Measurements from ENCODE around the gene IFI6.
"Not testable (repeated sequence)": the region's sequence is repeated elsewhere in the genome, so short reads cannot be mapped to it uniquely, and the experiment has no call there.

IFI6 gene

GRCh38 chr1:27649306-27649635 is 22.7 kb downstream of the IFI6 start:
- DNase-seq = no peak

GRCh38 chr1:27648602-27649305 is 23.2 kb downstream of the IFI6 start:
- no peak for DNase-seq

- DNase-seq = no peak
Observed at GRCh38 chr1:27647328-27647727, 24.7 kb downstream of the IFI6 start.

GRCh38 chr1:27646676-27647075 is 25.3 kb downstream of the IFI6 start:
- no peak for DNase-seq

- DNase-seq = no peak
Observed at GRCh38 chr1:27645071-27645415, 26.9 kb downstream of the IFI6 start.

- DNase-seq = no peak
Observed at GRCh38 chr1:27644369-27645070, 27.5 kb downstream of the IFI6 start.

GRCh38 chr1:27643600-27644368 is 28.2 kb downstream of the IFI6 start:
- DNase-seq = no peak

- DNase-seq = not testable (repeated sequence)
Observed at GRCh38 chr1:27640514-27640913, 31.5 kb downstream of the IFI6 start.

- no peak for DNase-seq
Observed at GRCh38 chr1:27638805-27639204, 33.2 kb downstream of the IFI6 start.

GRCh38 chr1:27638047-27638734 is 33.8 kb downstream of the IFI6 start:
- no peak for DNase-seq

GRCh38 chr1:27635396-27636142 is 36.4 kb downstream of the IFI6 start:
- DNase-seq = no peak

- no peak for DNase-seq
Observed at GRCh38 chr1:27634985-27635367, 37.0 kb downstream of the IFI6 start, which contains the start of gene FGR. FGR (minus strand) TSS chr1:27635185; CDS start chr1:27623916, 11,269 bp downstream.

GRCh38 chr1:27634177-27634984 is 37.6 kb downstream of the IFI6 start:
- DNase-seq = no peak

- no peak for DNase-seq
Observed at GRCh38 chr1:27633640-27634176, 38.3 kb downstream of the IFI6 start.

- no peak for DNase-seq
Observed at GRCh38 chr1:27633298-27633610, 38.7 kb downstream of the IFI6 start.

GRCh38 chr1:27632387-27633297 is 39.4 kb downstream of the IFI6 start:
- DNase-seq = no peak

GRCh38 chr1:27630859-27631491 is 41.0 kb downstream of the IFI6 start:
- no peak for DNase-seq

- no peak for DNase-seq
Observed at GRCh38 chr1:27628712-27629111, 43.3 kb downstream of the IFI6 start.

- DNase-seq = not testable (repeated sequence)
Observed at GRCh38 chr1:27627733-27628132, 44.3 kb downstream of the IFI6 start.

GRCh38 chr1:27627061-27627460 is 44.9 kb downstream of the IFI6 start:
- DNase-seq = no peak
